Brain microvascular endothelial cell (primary cell): ENCODE measurements around the gene CENPM.

ENCODE experiments used
- DNase-seq: peaks from one replicate; pipeline ENCODE4 v3.0.0-alpha.2; 2020
- H3K27ac ChIP-seq: fragments of 250-450 bp; sonication (Bioruptor Pico); 2 replicates; pipeline ENCODE4 v1.5.1; 2020; ENCODE audit warnings: mild to moderate bottlenecking, moderate library complexity
- H3K27me3 ChIP-seq: fragments of 250-450 bp; sonication (Bioruptor Pico); replicated peaks from 2 replicates; pipeline ENCODE4 v1.5.1; 2020; ENCODE audit warnings: mild to moderate bottlenecking
- H3K36me3 ChIP-seq: fragments of 250-450 bp; sonication (Bioruptor Pico); replicated peaks from 2 replicates; pipeline ENCODE4 v1.5.1; 2020; ENCODE audit warnings: mild to moderate bottlenecking
- H3K4me3 ChIP-seq: 2 replicates; pipeline ENCODE4 v1.5.1; 2011; ENCODE audit warnings: low read depth, mild to moderate bottlenecking, control low read depth, low read length, moderate library complexity
- in situ Hi-C: cut with HindIII; loops from 2 replicates; pipeline ENCODE4 v1.10.0; 2017; ENCODE audit warnings: low sequenced_read_pairs, low pct_ligation_motif_present
- TF ChIP-seq, protein P1 (sequence below): IDR thresholded peaks from 2 replicates; pipeline ENCODE4 v1.5.1; 2011; ENCODE audit warnings: low read depth, mild to moderate bottlenecking, moderate library complexity, low read length, control low read depth, inconsistent platforms; ENCODE audit errors: missing control alignments

The CENPM gene

DNA sequence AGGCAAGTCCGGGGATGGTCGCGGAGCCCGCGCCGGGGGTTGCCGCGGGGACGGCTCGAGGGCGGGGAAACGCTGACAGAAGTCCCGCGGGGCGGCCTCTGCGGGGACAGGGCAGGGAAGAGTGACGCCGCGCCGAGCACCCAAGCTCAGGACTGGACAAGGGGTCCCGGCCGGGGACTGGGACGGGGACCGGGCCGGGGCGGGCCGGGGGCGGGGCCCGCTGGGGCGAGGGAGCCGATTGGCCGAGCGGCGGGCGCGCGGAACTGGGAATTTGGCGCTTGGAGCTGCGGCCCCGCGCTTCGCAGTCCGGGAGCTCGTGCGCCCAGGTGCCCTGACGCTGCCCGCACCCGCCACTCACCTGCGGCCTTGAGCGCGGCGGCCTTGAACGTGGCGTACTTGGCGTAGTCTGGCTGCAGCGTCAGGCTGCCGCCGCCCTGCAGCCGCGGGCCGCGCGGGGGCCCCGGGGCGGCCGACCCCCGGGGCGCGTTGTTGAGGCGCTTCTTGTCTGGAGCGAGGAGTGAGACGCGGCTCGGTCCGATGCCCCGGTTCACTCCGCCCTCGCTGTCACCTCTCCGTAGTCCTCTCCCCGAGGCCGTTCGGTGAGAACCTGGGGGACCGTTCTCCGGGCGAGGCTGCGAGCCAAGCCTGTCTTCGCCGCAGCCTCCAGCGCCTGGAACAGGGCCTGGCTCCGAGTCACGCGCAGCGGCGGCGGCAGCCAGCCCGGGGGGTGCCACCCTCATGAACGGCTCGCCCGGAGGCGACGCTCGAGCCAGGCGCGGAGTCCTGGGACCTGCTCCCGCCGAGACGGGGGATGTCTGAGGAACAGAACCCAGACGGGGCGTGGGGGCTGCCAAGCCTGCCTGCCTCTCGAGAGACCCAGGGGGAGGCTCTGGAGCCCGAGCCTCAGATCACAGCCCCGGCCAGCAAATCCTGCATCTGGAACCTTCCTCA, 36.6 kb downstream of the CENPM start:
- no peak overlapping the region for H3K4me3 ChIP-seq
- peaks cover 6% of the 10 kb centered on the region for H3K36me3 ChIP-seq
- no peak overlapping the region for H3K27ac ChIP-seq
- DNase-seq = no peak
- in situ Hi-C loops = no loop called here
- TF ChIP-seq, protein P1, sequence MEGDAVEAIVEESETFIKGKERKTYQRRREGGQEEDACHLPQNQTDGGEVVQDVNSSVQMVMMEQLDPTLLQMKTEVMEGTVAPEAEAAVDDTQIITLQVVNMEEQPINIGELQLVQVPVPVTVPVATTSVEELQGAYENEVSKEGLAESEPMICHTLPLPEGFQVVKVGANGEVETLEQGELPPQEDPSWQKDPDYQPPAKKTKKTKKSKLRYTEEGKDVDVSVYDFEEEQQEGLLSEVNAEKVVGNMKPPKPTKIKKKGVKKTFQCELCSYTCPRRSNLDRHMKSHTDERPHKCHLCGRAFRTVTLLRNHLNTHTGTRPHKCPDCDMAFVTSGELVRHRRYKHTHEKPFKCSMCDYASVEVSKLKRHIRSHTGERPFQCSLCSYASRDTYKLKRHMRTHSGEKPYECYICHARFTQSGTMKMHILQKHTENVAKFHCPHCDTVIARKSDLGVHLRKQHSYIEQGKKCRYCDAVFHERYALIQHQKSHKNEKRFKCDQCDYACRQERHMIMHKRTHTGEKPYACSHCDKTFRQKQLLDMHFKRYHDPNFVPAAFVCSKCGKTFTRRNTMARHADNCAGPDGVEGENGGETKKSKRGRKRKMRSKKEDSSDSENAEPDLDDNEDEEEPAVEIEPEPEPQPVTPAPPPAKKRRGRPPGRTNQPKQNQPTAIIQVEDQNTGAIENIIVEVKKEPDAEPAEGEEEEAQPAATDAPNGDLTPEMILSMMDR = no peak
- peaks cover 56% of the 10 kb centered on the region for H3K27me3 ChIP-seq

DNA sequence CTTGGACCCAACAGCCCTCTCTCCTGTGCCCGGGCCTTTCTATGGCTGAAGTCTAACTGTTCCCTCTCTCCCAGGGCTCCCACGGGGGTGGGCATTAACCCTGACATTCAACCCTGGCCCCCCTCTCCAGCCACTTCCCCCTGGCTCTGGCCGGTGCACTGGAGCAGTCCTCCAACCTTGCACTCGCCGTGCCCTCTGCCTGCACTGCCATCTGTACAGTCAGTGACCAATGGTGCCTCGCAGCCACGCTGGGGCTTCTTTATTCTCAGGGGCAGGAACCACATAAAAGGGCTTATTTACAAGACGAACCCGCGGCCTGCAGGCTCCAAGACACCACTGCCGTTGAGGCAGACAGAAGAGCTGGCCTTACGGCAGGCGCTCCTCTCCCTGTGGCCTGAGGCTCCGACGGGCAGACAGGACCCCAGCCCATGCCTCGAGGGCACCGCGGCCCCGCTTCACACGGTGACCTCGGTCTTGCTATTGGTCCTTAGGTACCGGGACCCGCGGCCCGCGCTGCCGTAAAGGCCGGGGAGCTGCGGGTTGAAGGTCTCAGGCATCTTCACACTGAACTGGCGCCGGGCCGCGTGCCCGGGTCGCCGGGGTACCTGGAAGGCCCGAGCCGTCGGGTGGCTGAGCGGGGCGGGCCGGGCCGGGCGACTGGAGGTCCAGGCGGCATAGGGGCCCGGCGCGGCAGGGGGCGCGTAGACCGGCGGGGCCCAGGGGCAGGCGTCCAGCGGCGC, 37.5 kb downstream of the CENPM start:
- Histone ChIP-seq H3K4me3 (no peak overlapping the region), H3K36me3 (peaks cover 14% of the 10 kb centered on the region), H3K27me3 (peaks cover 47% of the 10 kb centered on the region), H3K27ac (no peak overlapping the region)
- TF ChIP-seq, protein P1 = no peak
- DNase-seq = no peak
- in situ Hi-C loops = no loop called here

- H3K27me3 ChIP-seq = peaks cover 41% of the 10 kb centered on the region
- no peak for DNase-seq
- peaks cover 17% of the 10 kb centered on the region for H3K36me3 ChIP-seq
- no peak overlapping the region for H3K4me3 ChIP-seq
- in situ Hi-C loops = no loop called here
- no peak overlapping the region for H3K27ac ChIP-seq
- TF ChIP-seq, protein P1 = no peak
Observed at GRCh38 chr22:41908411-41909309, 38.3 kb downstream of the CENPM start.

DNA sequence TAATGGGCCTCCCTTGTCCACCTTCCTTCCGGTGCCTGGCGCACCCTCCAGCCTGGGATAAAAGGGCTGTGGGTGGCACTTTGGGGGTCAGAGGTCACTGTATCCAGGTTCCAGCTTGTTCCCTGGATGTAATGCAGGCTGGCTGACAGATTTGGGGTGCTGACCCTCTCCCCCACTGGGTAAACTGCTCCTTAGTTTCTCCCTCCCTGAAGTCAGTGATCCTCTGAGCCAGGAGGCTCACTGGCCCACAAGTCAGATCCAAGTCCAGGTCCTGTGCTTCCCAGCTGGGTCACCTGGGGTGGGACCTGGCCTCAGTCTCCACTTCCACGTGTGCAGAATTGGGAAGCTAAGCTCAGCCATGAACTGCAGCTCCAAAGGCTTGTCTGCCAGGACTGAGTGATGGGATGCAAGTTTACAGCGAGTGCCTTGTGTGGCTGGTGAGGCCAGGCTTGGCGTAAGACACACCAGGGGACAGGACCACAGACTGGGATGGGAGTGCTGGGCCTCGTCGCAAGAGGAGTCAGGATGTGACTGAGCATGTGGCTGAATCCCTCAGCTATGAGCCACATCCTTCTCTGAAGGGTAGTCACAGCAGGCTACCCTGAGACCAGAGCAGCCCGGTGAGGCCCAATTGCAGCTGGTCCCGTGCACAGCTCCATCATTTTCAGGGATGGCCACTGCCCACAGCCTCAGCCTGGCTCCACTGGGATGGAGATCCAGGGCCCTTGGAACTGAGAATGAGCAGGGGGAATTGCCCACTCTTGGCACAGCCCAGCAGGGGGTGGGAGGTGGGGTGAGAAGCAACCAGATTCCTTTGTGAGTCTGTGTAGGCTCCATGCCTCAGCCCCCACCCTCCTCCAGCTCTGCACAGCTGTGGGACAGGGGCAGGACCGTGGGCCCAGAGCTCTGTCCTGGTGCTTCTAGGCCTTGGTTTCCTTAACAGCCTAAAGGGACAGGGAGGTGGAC, 39.2 kb downstream of the CENPM start:
- peaks cover 24% of the 10 kb centered on the region for H3K36me3 ChIP-seq
- in situ Hi-C loops = no loop called here
- no peak overlapping the region for H3K27ac ChIP-seq
- H3K27me3 ChIP-seq = peaks cover 33% of the 10 kb centered on the region
- TF ChIP-seq, protein P1 = no peak
- no peak for DNase-seq
- no peak overlapping the region for H3K4me3 ChIP-seq
